Measurements from ENCODE around the gene ASB7.

ASB7 gene

DNA sequence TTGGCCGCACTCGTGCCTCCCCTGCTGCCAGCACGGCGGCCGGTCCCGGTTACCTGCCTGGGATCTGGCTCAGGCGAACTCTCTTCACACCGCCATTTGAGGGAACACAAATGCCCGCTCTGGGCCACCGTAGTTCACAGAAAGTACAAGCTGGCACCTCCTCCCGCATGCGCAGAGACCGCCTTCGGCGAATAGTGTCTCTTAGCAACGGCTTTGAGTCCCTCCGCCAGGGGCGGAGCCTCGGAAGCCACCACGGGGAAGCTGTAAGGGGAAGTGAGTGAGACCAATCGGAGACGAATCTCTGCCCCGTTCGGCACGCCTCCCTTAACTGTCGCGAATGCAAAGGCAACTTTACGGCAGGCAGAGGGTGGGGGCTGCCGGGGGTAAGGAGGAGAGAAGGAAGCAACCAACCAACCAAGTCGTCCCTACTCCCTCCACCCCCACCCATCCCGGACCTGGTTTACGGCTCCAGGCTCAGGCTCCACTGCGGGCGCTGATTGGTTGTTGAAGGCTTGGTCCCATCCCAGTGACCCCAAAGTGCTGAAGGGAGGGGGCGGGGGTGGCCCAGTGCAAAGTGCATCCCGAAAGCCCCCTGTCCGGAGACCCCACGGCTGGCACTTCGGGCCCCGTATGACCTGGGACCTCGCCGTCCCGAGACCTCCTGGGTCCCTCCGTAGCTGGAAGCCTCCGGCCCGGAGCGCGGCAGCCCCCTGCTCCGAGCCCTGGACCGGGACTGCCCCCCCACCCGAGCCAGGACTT, at the start of gene ASB7, which contains the start of gene LINS1 (continued):
- no peak for TF ChIP-seq ZNF157 (tag by site-specific recombination; IDR thresholded peaks at IDR 0.05)
- TF ChIP-seq ZFP69B (tag by site-specific recombination; IDR thresholded peaks at IDR 0.05) = peak; percentile 95
- no peak for TF ChIP-seq ZNF138 (tag by site-specific recombination; IDR thresholded peaks at IDR 0.05; ENCODE audit: borderline replicate concordance)
- TF ChIP-seq, protein P1, sequence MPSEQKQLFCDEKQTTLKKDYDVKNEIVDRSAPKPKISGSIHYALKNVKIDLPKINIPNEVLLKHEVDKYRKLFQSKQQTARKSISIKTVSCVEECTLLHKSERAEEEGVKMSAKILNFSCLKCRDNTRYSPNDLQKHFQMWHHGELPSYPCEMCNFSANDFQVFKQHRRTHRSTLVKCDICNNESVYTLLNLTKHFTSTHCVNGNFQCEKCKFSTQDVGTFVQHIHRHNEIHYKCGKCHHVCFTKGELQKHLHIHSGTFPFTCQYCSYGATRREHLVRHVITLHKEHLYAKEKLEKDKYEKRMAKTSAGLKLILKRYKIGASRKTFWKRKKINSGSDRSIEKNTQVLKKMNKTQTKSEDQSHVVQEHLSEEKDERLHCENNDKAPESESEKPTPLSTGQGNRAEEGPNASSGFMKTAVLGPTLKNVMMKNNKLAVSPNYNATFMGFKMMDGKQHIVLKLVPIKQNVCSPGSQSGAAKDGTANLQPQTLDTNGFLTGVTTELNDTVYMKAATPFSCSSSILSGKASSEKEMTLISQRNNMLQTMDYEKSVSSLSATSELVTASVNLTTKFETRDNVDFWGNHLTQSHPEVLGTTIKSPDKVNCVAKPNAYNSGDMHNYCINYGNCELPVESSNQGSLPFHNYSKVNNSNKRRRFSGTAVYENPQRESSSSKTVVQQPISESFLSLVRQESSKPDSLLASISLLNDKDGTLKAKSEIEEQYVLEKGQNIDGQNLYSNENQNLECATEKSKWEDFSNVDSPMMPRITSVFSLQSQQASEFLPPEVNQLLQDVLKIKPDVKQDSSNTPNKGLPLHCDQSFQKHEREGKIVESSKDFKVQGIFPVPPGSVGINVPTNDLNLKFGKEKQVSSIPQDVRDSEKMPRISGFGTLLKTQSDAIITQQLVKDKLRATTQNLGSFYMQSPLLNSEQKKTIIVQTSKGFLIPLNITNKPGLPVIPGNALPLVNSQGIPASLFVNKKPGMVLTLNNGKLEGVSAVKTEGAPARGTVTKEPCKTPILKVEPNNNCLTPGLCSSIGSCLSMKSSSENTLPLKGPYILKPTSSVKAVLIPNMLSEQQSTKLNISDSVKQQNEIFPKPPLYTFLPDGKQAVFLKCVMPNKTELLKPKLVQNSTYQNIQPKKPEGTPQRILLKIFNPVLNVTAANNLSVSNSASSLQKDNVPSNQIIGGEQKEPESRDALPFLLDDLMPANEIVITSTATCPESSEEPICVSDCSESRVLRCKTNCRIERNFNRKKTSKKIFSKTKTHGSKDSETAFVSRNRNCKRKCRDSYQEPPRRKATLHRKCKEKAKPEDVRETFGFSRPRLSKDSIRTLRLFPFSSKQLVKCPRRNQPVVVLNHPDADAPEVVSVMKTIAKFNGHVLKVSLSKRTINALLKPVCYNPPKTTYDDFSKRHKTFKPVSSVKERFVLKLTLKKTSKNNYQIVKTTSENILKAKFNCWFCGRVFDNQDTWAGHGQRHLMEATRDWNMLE (tag by site-specific recombination; conservative IDR thresholded peaks at IDR 0.05; ENCODE audit: low read depth) = 0 out of 2 replicates have a peak, but pooled peaks have one; percentile 15
- TF ChIP-seq ZBTB17 (tag by site-specific recombination; IDR thresholded peaks at IDR 0.05) = peak; percentile 23
- TF ChIP-seq BCL11A (tag by site-specific recombination; IDR thresholded peaks at IDR 0.05; ENCODE audit: low read depth) = peak; percentile 73; the same call in 1 of the 2 replicates
- TF ChIP-seq ZNF324 (tag by site-specific recombination; IDR thresholded peaks at IDR 0.05) = peak; percentile 63; the same call in 1 of the 2 replicates
- TF ChIP-seq ZNF146 (tag by site-specific recombination; IDR thresholded peaks at IDR 0.05) = no peak
- no peak for TF ChIP-seq ZNF302 (tag by site-specific recombination; IDR thresholded peaks at IDR 0.05; ENCODE audit: low read depth)
- TF ChIP-seq ZNF274 (IDR thresholded peaks at IDR 0.05; ENCODE audit: low read length) = no peak
- TF ChIP-seq ZNF274 (tag by site-specific recombination; IDR thresholded peaks at IDR 0.05; ENCODE audit: borderline replicate concordance) = no peak
- no peak for TF ChIP-seq ZNF571 (tag by site-specific recombination; IDR thresholded peaks at IDR 0.05)
- peak; percentile 19; the same call in 1 of the 2 replicates for TF ChIP-seq ZNF394 (tag by site-specific recombination; IDR thresholded peaks at IDR 0.05; ENCODE audit: borderline replicate concordance)
- TF ChIP-seq, protein P2, sequence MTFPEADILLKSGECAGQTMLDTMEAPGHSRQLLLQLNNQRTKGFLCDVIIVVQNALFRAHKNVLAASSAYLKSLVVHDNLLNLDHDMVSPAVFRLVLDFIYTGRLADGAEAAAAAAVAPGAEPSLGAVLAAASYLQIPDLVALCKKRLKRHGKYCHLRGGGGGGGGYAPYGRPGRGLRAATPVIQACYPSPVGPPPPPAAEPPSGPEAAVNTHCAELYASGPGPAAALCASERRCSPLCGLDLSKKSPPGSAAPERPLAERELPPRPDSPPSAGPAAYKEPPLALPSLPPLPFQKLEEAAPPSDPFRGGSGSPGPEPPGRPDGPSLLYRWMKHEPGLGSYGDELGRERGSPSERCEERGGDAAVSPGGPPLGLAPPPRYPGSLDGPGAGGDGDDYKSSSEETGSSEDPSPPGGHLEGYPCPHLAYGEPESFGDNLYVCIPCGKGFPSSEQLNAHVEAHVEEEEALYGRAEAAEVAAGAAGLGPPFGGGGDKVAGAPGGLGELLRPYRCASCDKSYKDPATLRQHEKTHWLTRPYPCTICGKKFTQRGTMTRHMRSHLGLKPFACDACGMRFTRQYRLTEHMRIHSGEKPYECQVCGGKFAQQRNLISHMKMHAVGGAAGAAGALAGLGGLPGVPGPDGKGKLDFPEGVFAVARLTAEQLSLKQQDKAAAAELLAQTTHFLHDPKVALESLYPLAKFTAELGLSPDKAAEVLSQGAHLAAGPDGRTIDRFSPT (tag by site-specific recombination; IDR thresholded peaks at IDR 0.05) = 0 out of 2 replicates have a peak, but pooled peaks have one; percentile 24
- TF ChIP-seq, protein P3, sequence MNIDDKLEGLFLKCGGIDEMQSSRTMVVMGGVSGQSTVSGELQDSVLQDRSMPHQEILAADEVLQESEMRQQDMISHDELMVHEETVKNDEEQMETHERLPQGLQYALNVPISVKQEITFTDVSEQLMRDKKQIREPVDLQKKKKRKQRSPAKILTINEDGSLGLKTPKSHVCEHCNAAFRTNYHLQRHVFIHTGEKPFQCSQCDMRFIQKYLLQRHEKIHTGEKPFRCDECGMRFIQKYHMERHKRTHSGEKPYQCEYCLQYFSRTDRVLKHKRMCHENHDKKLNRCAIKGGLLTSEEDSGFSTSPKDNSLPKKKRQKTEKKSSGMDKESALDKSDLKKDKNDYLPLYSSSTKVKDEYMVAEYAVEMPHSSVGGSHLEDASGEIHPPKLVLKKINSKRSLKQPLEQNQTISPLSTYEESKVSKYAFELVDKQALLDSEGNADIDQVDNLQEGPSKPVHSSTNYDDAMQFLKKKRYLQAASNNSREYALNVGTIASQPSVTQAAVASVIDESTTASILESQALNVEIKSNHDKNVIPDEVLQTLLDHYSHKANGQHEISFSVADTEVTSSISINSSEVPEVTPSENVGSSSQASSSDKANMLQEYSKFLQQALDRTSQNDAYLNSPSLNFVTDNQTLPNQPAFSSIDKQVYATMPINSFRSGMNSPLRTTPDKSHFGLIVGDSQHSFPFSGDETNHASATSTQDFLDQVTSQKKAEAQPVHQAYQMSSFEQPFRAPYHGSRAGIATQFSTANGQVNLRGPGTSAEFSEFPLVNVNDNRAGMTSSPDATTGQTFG (tag by site-specific recombination; IDR thresholded peaks at IDR 0.05; ENCODE audit: borderline replicate concordance) = no peak
- TF ChIP-seq ZNF664 (tag by site-specific recombination; IDR thresholded peaks at IDR 0.05) = no peak
- peak; percentile 41; the same call in 1 of the 2 replicates for TF ChIP-seq GLIS1 (tag by site-specific recombination; IDR thresholded peaks at IDR 0.05)
- TF ChIP-seq, protein P4, sequence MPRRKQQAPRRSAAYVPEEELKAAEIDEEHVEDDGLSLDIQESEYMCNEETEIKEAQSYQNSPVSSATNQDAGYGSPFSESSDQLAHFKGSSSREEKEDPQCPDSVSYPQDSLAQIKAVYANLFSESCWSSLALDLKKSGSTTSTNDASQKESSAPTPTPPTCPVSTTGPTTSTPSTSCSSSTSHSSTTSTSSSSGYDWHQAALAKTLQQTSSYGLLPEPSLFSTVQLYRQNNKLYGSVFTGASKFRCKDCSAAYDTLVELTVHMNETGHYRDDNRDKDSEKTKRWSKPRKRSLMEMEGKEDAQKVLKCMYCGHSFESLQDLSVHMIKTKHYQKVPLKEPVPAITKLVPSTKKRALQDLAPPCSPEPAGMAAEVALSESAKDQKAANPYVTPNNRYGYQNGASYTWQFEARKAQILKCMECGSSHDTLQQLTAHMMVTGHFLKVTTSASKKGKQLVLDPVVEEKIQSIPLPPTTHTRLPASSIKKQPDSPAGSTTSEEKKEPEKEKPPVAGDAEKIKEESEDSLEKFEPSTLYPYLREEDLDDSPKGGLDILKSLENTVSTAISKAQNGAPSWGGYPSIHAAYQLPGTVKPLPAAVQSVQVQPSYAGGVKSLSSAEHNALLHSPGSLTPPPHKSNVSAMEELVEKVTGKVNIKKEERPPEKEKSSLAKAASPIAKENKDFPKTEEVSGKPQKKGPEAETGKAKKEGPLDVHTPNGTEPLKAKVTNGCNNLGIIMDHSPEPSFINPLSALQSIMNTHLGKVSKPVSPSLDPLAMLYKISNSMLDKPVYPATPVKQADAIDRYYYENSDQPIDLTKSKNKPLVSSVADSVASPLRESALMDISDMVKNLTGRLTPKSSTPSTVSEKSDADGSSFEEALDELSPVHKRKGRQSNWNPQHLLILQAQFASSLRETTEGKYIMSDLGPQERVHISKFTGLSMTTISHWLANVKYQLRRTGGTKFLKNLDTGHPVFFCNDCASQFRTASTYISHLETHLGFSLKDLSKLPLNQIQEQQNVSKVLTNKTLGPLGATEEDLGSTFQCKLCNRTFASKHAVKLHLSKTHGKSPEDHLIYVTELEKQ (tag by site-specific recombination; IDR thresholded peaks at IDR 0.05; ENCODE audit: borderline replicate concordance) = no peak
- TF ChIP-seq ZNF501 (tag by site-specific recombination; IDR thresholded peaks at IDR 0.05) = peak; percentile 81
- TF ChIP-seq ZNF175 (tag by site-specific recombination; IDR thresholded peaks at IDR 0.05) = no peak
- TF ChIP-seq ZNF521 (tag by site-specific recombination; IDR thresholded peaks at IDR 0.05) = no peak

Data from HEK293 (cell line).